Measurements from ENCODE around the gene OTOP1.

GRCh38 chr4:4248885-4249203 lies 22.1 kb upstream of the OTOP1 start:
- TF ChIP-seq POLR2AphosphoS5 (IDR thresholded peaks at IDR 0.05), result no peak
- TF ChIP-seq POLR2A (IDR thresholded peaks at IDR 0.05), result no peak
- no peak for TF ChIP-seq CTCF (IDR thresholded peaks at IDR 0.05)

Data from prostate gland (tissue), 2 donors.